Stimulated activated memory B cell treated with anti-CD40 and anti-IgM and Interleukin-4, amounts not matched to agents 10 μg/mL and 1 μg/mL and 100 μg/mL, for 72 hours (primary cell): Measurements from ENCODE around the gene DNLZ.
"Not testable (repeated sequence)": the region's sequence is repeated elsewhere in the genome, so short reads cannot be mapped to it uniquely, and the experiment has no call there.

Source experiments
- ATAC-seq: fragments of 150-1000 bp; cut with Tn5 transposase; 2 replicates; pipeline ENCODE4 v1.10.0; 2021
- H3K27ac Mint-ChIP-seq: one replicate; pipeline ENCODE4 v1.8.0; 2022; ENCODE audit warnings: mild to moderate bottlenecking, mixed read lengths
- H3K27me3 Mint-ChIP-seq: one replicate; pipeline ENCODE4 v1.8.0; 2022; ENCODE audit warnings: mixed read lengths
- H3K36me3 Mint-ChIP-seq: one replicate; pipeline ENCODE4 v1.8.0; 2022; ENCODE audit warnings: mixed read lengths
- H3K4me1 Mint-ChIP-seq: one replicate; pipeline ENCODE4 v1.8.0; 2022; ENCODE audit warnings: mixed read lengths
- H3K4me3 Mint-ChIP-seq: one replicate; pipeline ENCODE4 v1.8.0; 2022; ENCODE audit warnings: mild to moderate bottlenecking, moderate library complexity, mixed read lengths
- H3K9me3 Mint-ChIP-seq: one replicate; pipeline ENCODE4 v1.8.0; 2022; ENCODE audit warnings: mixed read lengths

The DNLZ gene

GRCh38 chr9:136319955-136320354 lies 43.6 kb downstream of the DNLZ start:
- Mint-ChIP-seq H3K27me3 (peaks cover 56% of the 10 kb centered on the region), H3K9me3 (peaks cover 11% of the 10 kb centered on the region), H3K4me1 (peaks cover 10% of the 10 kb centered on the region)
- not testable (repeated sequence) for H3K27ac Mint-ChIP-seq, H3K36me3 Mint-ChIP-seq, ATAC-seq, H3K4me3 Mint-ChIP-seq

GRCh38 chr9:136319244-136319643 lies 44.3 kb downstream of the DNLZ start:
- Mint-ChIP-seq H3K4me1 (peaks cover 10% of the 10 kb centered on the region), H3K27me3 (peaks cover 56% of the 10 kb centered on the region), H3K9me3 (peaks cover 18% of the 10 kb centered on the region)
- H3K36me3 Mint-ChIP-seq, ATAC-seq, H3K4me3 Mint-ChIP-seq, H3K27ac Mint-ChIP-seq: not testable (repeated sequence)

- no peak overlapping the region for H3K27ac Mint-ChIP-seq
Observed at GRCh38 chr9:136318776-136319241, 44.7 kb downstream of the DNLZ start.

GRCh38 chr9:136318111-136318775 lies 45.3 kb downstream of the DNLZ start:
- Mint-ChIP-seq H3K4me3 (no peak overlapping the region), H3K4me1 (peaks cover 10% of the 10 kb centered on the region), H3K27ac (no peak overlapping the region), H3K27me3 (peaks cover 47% of the 10 kb centered on the region), H3K36me3 (peaks cover 8% of the 10 kb centered on the region), H3K9me3 (peaks cover 18% of the 10 kb centered on the region)
- ATAC-seq = no peak

More at GRCh38 chr9:136318776-136319241, 44.7 kb downstream of the DNLZ start:
- H3K4me3 Mint-ChIP-seq = no peak overlapping the region
- ATAC-seq = peak; percentile 7
- H3K27me3 Mint-ChIP-seq = peaks cover 53% of the 10 kb centered on the region
- H3K4me1 Mint-ChIP-seq = peaks cover 10% of the 10 kb centered on the region
- peaks cover 8% of the 10 kb centered on the region for H3K36me3 Mint-ChIP-seq
- peaks cover 18% of the 10 kb centered on the region for H3K9me3 Mint-ChIP-seq

- peaks cover 8% of the 10 kb centered on the region for H3K36me3 Mint-ChIP-seq
- no peak overlapping the region for H3K27ac Mint-ChIP-seq
- H3K4me1 Mint-ChIP-seq = peaks cover 10% of the 10 kb centered on the region
- peaks cover 42% of the 10 kb centered on the region for H3K27me3 Mint-ChIP-seq
- no peak overlapping the region for H3K4me3 Mint-ChIP-seq
- peak; percentile 3 for ATAC-seq
- peaks cover 18% of the 10 kb centered on the region for H3K9me3 Mint-ChIP-seq
Observed at GRCh38 chr9:136317695-136318094, 45.8 kb downstream of the DNLZ start.

GRCh38 chr9:136316896-136317676 lies 46.5 kb downstream of the DNLZ start:
- Mint-ChIP-seq H3K4me3 (no peak overlapping the region), H3K27ac (no peak overlapping the region), H3K27me3 (peaks cover 42% of the 10 kb centered on the region), H3K9me3 (peaks cover 18% of the 10 kb centered on the region), H3K36me3 (peaks cover 8% of the 10 kb centered on the region), H3K4me1 (peaks cover 10% of the 10 kb centered on the region)
- peak; percentile 3 for ATAC-seq

GRCh38 chr9:136316271-136316751 lies 47.2 kb downstream of the DNLZ start:
- H3K27me3 Mint-ChIP-seq = peaks cover 42% of the 10 kb centered on the region
- no peak overlapping the region for H3K27ac Mint-ChIP-seq
- H3K4me3 Mint-ChIP-seq = no peak overlapping the region
- H3K9me3 Mint-ChIP-seq = peaks cover 18% of the 10 kb centered on the region
- H3K36me3 Mint-ChIP-seq = peaks cover 8% of the 10 kb centered on the region
- no peak for ATAC-seq
- H3K4me1 Mint-ChIP-seq = peaks cover 10% of the 10 kb centered on the region

GRCh38 chr9:136314944-136315343 lies 48.6 kb downstream of the DNLZ start:
- peaks cover 18% of the 10 kb centered on the region for H3K9me3 Mint-ChIP-seq
- peaks cover 10% of the 10 kb centered on the region for H3K4me1 Mint-ChIP-seq
- H3K27ac Mint-ChIP-seq = no peak overlapping the region
- no peak for ATAC-seq
- H3K36me3 Mint-ChIP-seq = peaks cover 8% of the 10 kb centered on the region
- H3K27me3 Mint-ChIP-seq = peaks cover 42% of the 10 kb centered on the region
- no peak overlapping the region for H3K4me3 Mint-ChIP-seq

GRCh38 chr9:136314056-136314416 lies 49.5 kb downstream of the DNLZ start:
- Mint-ChIP-seq H3K36me3 (peaks cover 8% of the 10 kb centered on the region), H3K4me1 (peaks cover 10% of the 10 kb centered on the region), H3K27me3 (peaks cover 42% of the 10 kb centered on the region), H3K4me3 (no peak overlapping the region), H3K9me3 (peaks cover 18% of the 10 kb centered on the region), H3K27ac (no peak overlapping the region)
- ATAC-seq = no peak

- peaks cover 18% of the 10 kb centered on the region for H3K9me3 Mint-ChIP-seq
- peaks cover 10% of the 10 kb centered on the region for H3K4me1 Mint-ChIP-seq
- no peak overlapping the region for H3K27ac Mint-ChIP-seq
- peaks cover 8% of the 10 kb centered on the region for H3K36me3 Mint-ChIP-seq
- peaks cover 42% of the 10 kb centered on the region for H3K27me3 Mint-ChIP-seq
- H3K4me3 Mint-ChIP-seq = no peak overlapping the region
- no peak for ATAC-seq
Observed at GRCh38 chr9:136313111-136314055, 50.2 kb downstream of the DNLZ start.

GRCh38 chr9:136312436-136312835 lies 51.1 kb downstream of the DNLZ start:
- no peak for ATAC-seq
- H3K9me3 Mint-ChIP-seq = peaks cover 18% of the 10 kb centered on the region
- H3K36me3 Mint-ChIP-seq = peaks cover 8% of the 10 kb centered on the region
- peaks cover 33% of the 10 kb centered on the region for H3K27me3 Mint-ChIP-seq
- H3K4me3 Mint-ChIP-seq = no peak overlapping the region
- H3K27ac Mint-ChIP-seq = no peak overlapping the region
- peaks cover 1% of the 10 kb centered on the region for H3K4me1 Mint-ChIP-seq

- Mint-ChIP-seq H3K9me3 (peaks cover 18% of the 10 kb centered on the region), H3K4me3 (no peak overlapping the region), H3K4me1 (no peaks in the 10 kb centered on the region), H3K36me3 (peaks cover 8% of the 10 kb centered on the region), H3K27me3 (peaks cover 29% of the 10 kb centered on the region), H3K27ac (no peak overlapping the region)
- no peak for ATAC-seq
Observed at GRCh38 chr9:136312009-136312375, 51.6 kb downstream of the DNLZ start.

- Mint-ChIP-seq H3K4me3 (no peak overlapping the region), H3K4me1 (no peaks in the 10 kb centered on the region), H3K27me3 (peaks cover 22% of the 10 kb centered on the region), H3K27ac (no peak overlapping the region), H3K9me3 (peaks cover 16% of the 10 kb centered on the region), H3K36me3 (peaks cover 6% of the 10 kb centered on the region)
- ATAC-seq = peak; percentile 28
Observed at GRCh38 chr9:136311051-136312008, 52.2 kb downstream of the DNLZ start.
